Purkinje cell (primary cell): ENCODE data around the gene PLAC9. TPM values are rescaled to one million over a fixed set of nuclear protein-coding genes. Genes with fewer than 3 reads are reported as not detected.

Experiments
- polyA plus RNA-seq: library from polyadenylated mRNA; unstranded; fragments of >200 nt; fragmentation: Nextera tagmentation; gene quantifications from 2 replicates; pipeline ENCODE4 v1.2.1, GENCODE V29; 2014

PLAC9 gene, protein sequence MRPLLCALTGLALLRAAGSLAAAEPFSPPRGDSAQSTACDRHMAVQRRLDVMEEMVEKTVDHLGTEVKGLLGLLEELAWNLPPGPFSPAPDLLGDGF
- polyA plus RNA-seq: 2.4 TPM in 1 of 2 replicates, not detected in the other

DNA sequence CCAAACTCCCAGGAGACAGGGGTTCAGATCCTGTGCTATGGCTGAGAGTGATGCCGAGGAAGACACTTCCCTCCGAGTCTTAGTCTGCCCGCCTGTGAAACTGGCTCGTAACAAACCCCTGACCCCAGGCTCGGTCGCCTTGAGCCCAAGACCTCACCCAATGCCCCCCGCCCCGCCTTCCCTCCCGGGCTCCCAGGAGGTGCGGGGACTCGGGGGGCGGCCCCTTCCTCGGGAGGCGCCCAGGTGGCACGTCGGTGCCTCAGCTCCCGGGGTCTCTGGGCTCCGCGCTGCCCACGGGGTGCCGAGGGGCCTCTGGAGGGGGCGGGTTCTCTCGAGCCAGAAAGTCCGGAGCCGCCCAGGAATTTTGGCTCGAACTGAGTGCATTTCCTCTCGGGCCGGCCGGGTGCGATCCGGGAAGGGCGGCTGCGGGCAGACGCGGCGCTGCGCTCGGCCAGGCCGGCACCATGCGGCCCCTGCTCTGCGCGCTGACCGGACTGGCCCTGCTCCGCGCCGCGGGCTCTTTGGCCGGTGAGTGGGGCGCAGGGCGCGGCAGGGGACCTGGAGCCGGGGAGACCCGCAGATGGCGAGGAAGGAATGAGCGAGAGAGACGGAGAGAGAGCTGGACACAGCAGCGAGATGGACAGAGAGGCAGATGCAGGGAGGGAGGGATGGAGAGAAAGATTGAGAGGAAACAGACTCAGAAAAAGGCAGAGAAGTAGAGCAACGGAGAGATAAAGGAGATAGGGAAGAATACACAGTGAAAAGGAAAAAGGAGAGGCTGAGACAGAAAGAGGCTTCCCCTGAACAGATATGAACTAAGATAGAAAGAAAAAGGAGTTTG lies at the start of gene PLAC9:
Gene PLAC9 (plus strand): TSS at position 432 of the 841 bp plus-strand sequence. CDS start 33 bp downstream, at position 465.

Other genes with a start within 250 kb of the PLAC9 start
- 2.0 and 3.8 TPM in 2 replicates for gene SFTPD, start 183.6 kb upstream of the PLAC9 start, polyA plus RNA-seq
- 19.5 and 25.8 TPM in 2 replicates for gene TMEM254, start 54.1 kb upstream of the PLAC9 start, polyA plus RNA-seq
- gene ANXA11, start 72.8 kb downstream of the PLAC9 start, polyA plus RNA-seq: 85.2 and 131 TPM in 2 replicates
- not detected in 2 replicates for gene MAT1A, start 156.9 kb downstream of the PLAC9 start, polyA plus RNA-seq
- not detected in 2 replicates for gene DYDC1, start 224.0 kb downstream of the PLAC9 start, polyA plus RNA-seq
- gene DYDC2, start 224.1 kb downstream of the PLAC9 start, polyA plus RNA-seq: 0.83 TPM in 1 of 2 replicates, not detected in the other